Spleen (tissue), 11 donors: ENCODE results near the gene FEM1B. TPM values are rescaled to one million over a fixed set of nuclear protein-coding genes. Genes with fewer than 3 reads are reported as not detected.

Source experiments
- DNase-seq: peaks from one replicate; pipeline ENCODE4 v3.0.0-alpha.2; 2020
- H3K27ac ChIP-seq, 8 donors: fragments of 200-600 bp; sonication (generic) in 7 of 8; 1 replicate in 4 of 8; 2 replicates in 4 of 8; pipeline versions ENCODE4 v1.5.0 to v1.8.0; 2016 to 2021; ENCODE audit warnings: inconsistent platforms in 4 of 8, mild to moderate bottlenecking in 4 of 8, moderate library complexity in 1 of 8
- H3K27me3 ChIP-seq, 7 donors: fragments of 200-600 bp; sonication (generic) in 6 of 7; replicated peaks in 1 of 7; 1 replicate in 4 of 7; 2 replicates in 3 of 7; pipeline versions ENCODE4 v1.5.0 to v1.8.0; 2016 to 2021; ENCODE audit warnings: inconsistent platforms in 3 of 7, mild to moderate bottlenecking in 1 of 7
- H3K36me3 ChIP-seq, 6 donors: fragments of 200-600 bp; sonication (generic) in 5 of 6; 1 replicate in 4 of 6; 2 replicates in 2 of 6; pipeline versions ENCODE4 v1.5.0 to v1.8.0; 2016 to 2021; ENCODE audit warnings: inconsistent platforms in 2 of 6
- H3K4me1 ChIP-seq, 6 donors: fragments of 200-600 bp; sonication (generic) in 5 of 6; 1 replicate in 3 of 6; 2 replicates in 3 of 6; pipeline versions ENCODE4 v1.5.0 to v1.8.0; 2016 to 2021; ENCODE audit warnings: inconsistent platforms in 3 of 6
- H3K4me3 ChIP-seq, 8 donors: fragments of 200-600 bp; sonication (generic) in 7 of 8; 1 replicate in 4 of 8; 2 replicates in 4 of 8; pipeline versions ENCODE4 v1.5.0 to v1.8.0; 2016 to 2021; ENCODE audit warnings: inconsistent platforms in 4 of 8, mild to moderate bottlenecking in 4 of 8, moderate library complexity in 2 of 8
- H3K9me3 ChIP-seq, 8 donors: fragments of 200-600 bp; sonication (generic) in 7 of 8; 1 replicate in 4 of 8; 2 replicates in 4 of 8; pipeline versions ENCODE4 v1.5.0 to v1.8.0; 2016 to 2021; ENCODE audit warnings: inconsistent platforms in 4 of 8
- POLR2A ChIP-seq, 3 donors: fragments of 450-650 bp; IDR thresholded peaks; one replicate each; pipeline ENCODE4 v1.5.1; 2017; ENCODE audit warnings: antibody characterized with exemption in 3 of 3, mild to moderate bottlenecking in 1 of 3
- POLR2AphosphoS5 ChIP-seq, 3 donors: sonication (generic); formaldehyde crosslinking; IDR thresholded peaks; one replicate each; pipeline ENCODE4 v1.5.1; 2017; ENCODE audit warnings: antibody characterized with exemption in 3 of 3
- WGBS, 5 donors: extraction: QIAGEN DNeasy Blood & Tissue Kit in 3 of 5; methylation state at CpG; one replicate each; pipeline versions ENCODE4 v1.1.5 to v1.1.7; 2013 to 2018; 5-methylcytosine and 5-hydroxymethylcytosine counted together
- intact Hi-C: fragments of 100-400 bp; cut with DNase I; formaldehyde crosslinking; loops from one replicate; pipeline ENCODE4 v1.15.0; 2023; ENCODE audit warnings: low total_unique reads
- polyA plus RNA-seq, 3 donors: library from polyadenylated mRNA; stranded (reverse); fragments of 200-250 nt; gene quantifications; one replicate each; pipeline ENCODE4 v1.2.1, GENCODE V29; 2013
- total RNA-seq, 7 donors: library from RNA; depleted of rRNA in 3 of 7; stranded (reverse); fragments of >200 nt in 3 of 7; fragmentation: NEBNext Ultra II Directional in 4 of 7; extraction: Animal tissue kit (Norgen Biotek cat#: 25700) in 4 of 7; gene quantifications; one replicate each; pipeline versions ENCODE4 v1.1.0 to v1.2.1, GENCODE V29; 2016 to 2021
- TF ChIP-seq, protein P1 (sequence below), 11 experiments: fragments of 200-600 bp in 7 of 11; fragments of 450-650 bp in 4 of 11; sonication (generic) in 4 of 11; IDR thresholded peaks in 8 of 11; conservative IDR thresholded peaks in 3 of 11; 1 replicate in 7 of 11; 2 replicates in 4 of 11; pipeline versions ENCODE4 v1.4.0 to v1.8.0; 2016 to 2021; ENCODE audit warnings: antibody characterized with exemption in 11 of 11, inconsistent platforms in 4 of 11, mild to moderate bottlenecking in 1 of 11
- donor health status: healthy with polysubstance abuse.
- donor health status: DM: no; HTN: no; CAD: no; lungs with moderate emphysema.
- donor health status: DM: no; HTN: no; CAD: no.
- donor health status: Bipolar disorder and iron deficiency.
- donor health status: healthy.
- donor health status: DM: no; HTN: no; CAD: no.
- donor health status: DM: yes; HTN: yes; CAD: no.

The FEM1B gene
- total and polyA plus RNA-seq, 10 donors = 6.2 to 63.5 (median 44.9) TPM

DNA sequence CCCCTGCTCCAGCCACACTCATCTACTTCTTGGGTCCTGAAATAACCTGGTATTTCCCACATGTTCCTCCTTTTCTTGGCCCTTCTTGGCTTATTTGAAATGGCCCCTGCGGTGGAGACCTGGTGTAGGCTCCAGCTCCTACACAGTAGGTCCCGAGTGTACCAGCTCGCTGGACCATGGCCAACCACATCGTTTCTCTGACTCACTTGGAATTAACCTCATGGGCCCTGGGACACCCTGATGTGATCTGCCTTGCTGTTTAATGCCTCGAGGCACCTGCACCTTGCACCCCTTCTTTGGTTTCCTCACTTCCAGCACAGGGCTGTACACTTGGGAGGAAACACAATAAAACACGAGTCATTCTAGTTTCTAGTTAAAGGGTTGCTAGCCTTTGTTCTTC lies 60.3 kb downstream of the FEM1B start:
- TF ChIP-seq POLR2AphosphoS5 (IDR thresholded peaks at IDR 0.05) (no peak), POLR2A (IDR thresholded peaks at IDR 0.05) (no peak)
- TF ChIP-seq, protein P1, sequence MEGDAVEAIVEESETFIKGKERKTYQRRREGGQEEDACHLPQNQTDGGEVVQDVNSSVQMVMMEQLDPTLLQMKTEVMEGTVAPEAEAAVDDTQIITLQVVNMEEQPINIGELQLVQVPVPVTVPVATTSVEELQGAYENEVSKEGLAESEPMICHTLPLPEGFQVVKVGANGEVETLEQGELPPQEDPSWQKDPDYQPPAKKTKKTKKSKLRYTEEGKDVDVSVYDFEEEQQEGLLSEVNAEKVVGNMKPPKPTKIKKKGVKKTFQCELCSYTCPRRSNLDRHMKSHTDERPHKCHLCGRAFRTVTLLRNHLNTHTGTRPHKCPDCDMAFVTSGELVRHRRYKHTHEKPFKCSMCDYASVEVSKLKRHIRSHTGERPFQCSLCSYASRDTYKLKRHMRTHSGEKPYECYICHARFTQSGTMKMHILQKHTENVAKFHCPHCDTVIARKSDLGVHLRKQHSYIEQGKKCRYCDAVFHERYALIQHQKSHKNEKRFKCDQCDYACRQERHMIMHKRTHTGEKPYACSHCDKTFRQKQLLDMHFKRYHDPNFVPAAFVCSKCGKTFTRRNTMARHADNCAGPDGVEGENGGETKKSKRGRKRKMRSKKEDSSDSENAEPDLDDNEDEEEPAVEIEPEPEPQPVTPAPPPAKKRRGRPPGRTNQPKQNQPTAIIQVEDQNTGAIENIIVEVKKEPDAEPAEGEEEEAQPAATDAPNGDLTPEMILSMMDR (IDR thresholded peaks at IDR 0.05 in 8 of 11, conservative IDR thresholded peaks at IDR 0.05 in 3 of 11) = no peak
- H3K4me3 ChIP-seq = no peak overlapping the region
- peak; percentile 42 for DNase-seq
- H3K4me1 ChIP-seq = peaks cover 3 to 65% (median 48%) of the 10 kb centered on the region in 6 donors
- 55 to 68% (median 67%) methylated on average over 6 of the region's 6 CpGs for WGBS, 5 donors
- H3K27me3 ChIP-seq = no peaks in the 10 kb centered on the region
- intact Hi-C loops = no loop called here
- no peaks in the 10 kb centered on the region for H3K9me3 ChIP-seq
- H3K27ac ChIP-seq = peak overlapping the region in 2 of 8 donors; percentile 86 to 87
- H3K36me3 ChIP-seq = no peaks in the 10 kb centered on the region

DNA sequence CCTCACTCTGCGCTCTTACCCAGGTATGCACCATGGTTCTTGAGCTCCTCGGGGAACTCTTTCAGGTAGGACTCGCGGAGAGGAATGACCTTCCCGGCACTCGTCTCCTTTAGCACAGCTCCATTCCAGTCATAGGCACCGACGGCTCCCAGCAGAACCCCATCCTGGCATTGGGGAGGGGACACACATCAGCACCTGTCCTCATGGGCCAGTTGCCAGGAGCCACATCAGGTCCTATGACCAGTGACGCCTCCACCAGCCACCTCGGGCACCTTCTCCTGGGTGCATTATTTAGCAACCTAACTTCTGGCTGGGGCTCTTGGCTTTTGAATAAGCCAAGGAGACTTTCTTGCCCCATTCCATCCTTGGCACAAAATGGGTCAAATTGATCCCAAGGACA lies 61.9 kb downstream of the FEM1B start:
- Histone ChIP-seq H3K4me1 (peaks cover 0 to 53% (median 35%) of the 10 kb centered on the region in 6 donors), H3K9me3 (no peaks in the 10 kb centered on the region), H3K27me3 (no peaks in the 10 kb centered on the region), H3K4me3 (no peak overlapping the region), H3K36me3 (no peaks in the 10 kb centered on the region), H3K27ac (no peak overlapping the region)
- DNase-seq = no peak
- TF ChIP-seq POLR2A (IDR thresholded peaks at IDR 0.05) (no peak), POLR2AphosphoS5 (IDR thresholded peaks at IDR 0.05) (no peak)
- TF ChIP-seq, protein P1 (IDR thresholded peaks at IDR 0.05 in 8 of 11, conservative IDR thresholded peaks at IDR 0.05 in 3 of 11) = no peak
- intact Hi-C loops = no loop called here
- 93 to 98% (median 94%) methylated on average over 8 to 10 of the region's 10 CpGs for WGBS, 5 donors

DNA sequence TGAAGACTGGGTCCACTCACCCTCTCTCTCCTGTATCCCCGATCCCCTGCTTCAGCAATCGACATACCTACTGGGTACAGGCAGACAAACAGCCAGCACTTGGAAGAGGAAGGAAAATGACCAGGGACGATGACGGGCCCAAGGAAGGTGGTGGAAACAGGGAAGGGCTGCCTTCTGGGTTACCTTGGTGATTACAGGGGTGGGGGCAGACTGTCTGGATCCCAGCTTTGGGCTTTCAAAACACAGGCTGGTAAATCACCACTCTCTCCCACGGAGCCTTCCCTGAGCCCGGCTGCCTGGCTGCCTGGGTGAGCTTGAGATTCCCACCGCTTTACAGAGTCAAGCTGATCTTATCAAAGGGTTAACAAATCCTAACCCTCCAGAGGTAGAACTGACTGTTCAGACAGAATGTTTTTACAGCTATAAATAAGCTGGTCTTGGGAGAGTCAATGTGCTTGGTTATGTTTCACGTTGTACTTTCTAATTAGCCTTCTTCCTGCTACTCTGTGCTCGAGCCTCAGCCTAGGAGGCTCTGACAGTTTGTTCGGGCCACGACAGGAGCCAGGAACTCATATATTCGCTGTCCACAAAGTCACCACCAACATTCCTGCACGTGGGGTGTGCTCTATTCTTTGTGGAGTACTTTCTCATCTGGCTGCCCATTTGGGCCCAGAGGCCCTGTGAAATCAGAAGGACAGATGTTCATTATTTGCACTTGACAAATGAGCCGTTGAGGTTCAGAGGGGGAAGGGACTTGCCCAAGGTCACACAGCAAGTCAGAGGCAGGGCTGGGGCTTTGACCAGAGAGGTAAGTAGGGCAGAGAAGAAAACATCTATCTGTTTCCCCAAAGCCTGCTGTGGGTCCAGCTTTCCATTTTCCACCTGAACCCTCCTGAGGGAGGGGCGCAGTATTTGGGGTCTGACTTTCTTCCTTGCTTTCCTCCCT lies 63.5 kb downstream of the FEM1B start:
- no peak for TF ChIP-seq POLR2A (IDR thresholded peaks at IDR 0.05)
- no peak for TF ChIP-seq POLR2AphosphoS5 (IDR thresholded peaks at IDR 0.05)
- TF ChIP-seq, protein P1 (IDR thresholded peaks at IDR 0.05 in 8 of 11, conservative IDR thresholded peaks at IDR 0.05 in 3 of 11) = no peak
- H3K4me1 ChIP-seq = peaks cover 0 to 37% (median 24%) of the 10 kb centered on the region in 6 donors
- peak; percentile 54 for DNase-seq
- intact Hi-C loops = no loop called here
- WGBS, 5 donors = 67 to 74% (median 69%) methylated on average over 14 to 15 of the region's 15 CpGs
- H3K36me3 ChIP-seq = no peaks in the 10 kb centered on the region
- H3K9me3 ChIP-seq = no peaks in the 10 kb centered on the region
- peak overlapping the region in 4 of 8 donors; percentile 49 to 69 (median 60) for H3K27ac ChIP-seq
- no peak overlapping the region for H3K4me3 ChIP-seq
- H3K27me3 ChIP-seq = no peaks in the 10 kb centered on the region
